Brain microvascular endothelial cell (primary cell): ENCODE results near the gene CFAP20DC.

ENCODE experiments used
- DNase-seq: peaks from one replicate; pipeline ENCODE4 v3.0.0-alpha.2; 2020
- H3K27ac ChIP-seq: fragments of 250-450 bp; sonication (Bioruptor Pico); 2 replicates; pipeline ENCODE4 v1.5.1; 2020; ENCODE audit warnings: mild to moderate bottlenecking, moderate library complexity
- H3K27me3 ChIP-seq: fragments of 250-450 bp; sonication (Bioruptor Pico); replicated peaks from 2 replicates; pipeline ENCODE4 v1.5.1; 2020; ENCODE audit warnings: mild to moderate bottlenecking
- H3K36me3 ChIP-seq: fragments of 250-450 bp; sonication (Bioruptor Pico); replicated peaks from 2 replicates; pipeline ENCODE4 v1.5.1; 2020; ENCODE audit warnings: mild to moderate bottlenecking
- H3K4me3 ChIP-seq: 2 replicates; pipeline ENCODE4 v1.5.1; 2011; ENCODE audit warnings: low read depth, mild to moderate bottlenecking, control low read depth, low read length, moderate library complexity
- CTCF ChIP-seq: IDR thresholded peaks from 2 replicates; pipeline ENCODE4 v1.5.1; 2011; ENCODE audit warnings: low read depth, mild to moderate bottlenecking, moderate library complexity, low read length, control low read depth, inconsistent platforms; ENCODE audit errors: missing control alignments
- in situ Hi-C: cut with HindIII; loops from 2 replicates; pipeline ENCODE4 v1.10.0; 2017; ENCODE audit warnings: low sequenced_read_pairs, low pct_ligation_motif_present

CFAP20DC gene

GRCh38 chr3:58999134-58999773 is 50.6 kb downstream of the CFAP20DC start:
- peak overlapping the region; percentile 61 for H3K27ac ChIP-seq
- in situ Hi-C loops = no loop called here
- H3K4me3 ChIP-seq = no peak overlapping the region
- DNase-seq = no peak
- no peaks in the 10 kb centered on the region for H3K36me3 ChIP-seq
- no peak for TF ChIP-seq CTCF
- H3K27me3 ChIP-seq = no peaks in the 10 kb centered on the region

- no peak overlapping the region for H3K4me3 ChIP-seq
- H3K27ac ChIP-seq = peak overlapping the region; percentile 77
- TF ChIP-seq CTCF = no peak
- no peaks in the 10 kb centered on the region for H3K27me3 ChIP-seq
- in situ Hi-C loops = no loop called here
- peak; percentile 97 for DNase-seq
- H3K36me3 ChIP-seq = no peaks in the 10 kb centered on the region
These were observed 51.2 kb downstream of the CFAP20DC start for GRCh38 chr3:58998476-58999117.

GRCh38 chr3:58996730-58997129 is 53.1 kb downstream of the CFAP20DC start:
- Histone ChIP-seq H3K27me3 (no peaks in the 10 kb centered on the region), H3K36me3 (no peaks in the 10 kb centered on the region), H3K4me3 (no peak overlapping the region), H3K27ac (no peak overlapping the region)
- DNase-seq = no peak
- no peak for TF ChIP-seq CTCF
- in situ Hi-C loops = no loop called here

GRCh38 chr3:58994746-58995330 is 55.0 kb downstream of the CFAP20DC start:
- Histone ChIP-seq H3K27ac (no peak overlapping the region), H3K4me3 (no peak overlapping the region)
- peak; percentile 53 for DNase-seq

GRCh38 chr3:58993547-58993946 is 56.3 kb downstream of the CFAP20DC start:
- in situ Hi-C loops = no loop called here
- no peaks in the 10 kb centered on the region for H3K27me3 ChIP-seq
- no peak overlapping the region for H3K4me3 ChIP-seq
- no peak overlapping the region for H3K27ac ChIP-seq
- no peak for DNase-seq
- no peaks in the 10 kb centered on the region for H3K36me3 ChIP-seq
- TF ChIP-seq CTCF = no peak

More at GRCh38 chr3:58994746-58995330, 55.0 kb downstream of the CFAP20DC start:
- in situ Hi-C loops = no loop called here
- TF ChIP-seq CTCF = peak; percentile 87
- no peaks in the 10 kb centered on the region for H3K27me3 ChIP-seq
- no peaks in the 10 kb centered on the region for H3K36me3 ChIP-seq

- no peaks in the 10 kb centered on the region for H3K27me3 ChIP-seq
- no peak overlapping the region for H3K27ac ChIP-seq
- no peak for DNase-seq
- no peak overlapping the region for H3K4me3 ChIP-seq
- in situ Hi-C loops = no loop called here
- TF ChIP-seq CTCF = no peak
- H3K36me3 ChIP-seq = no peaks in the 10 kb centered on the region
These were observed 58.2 kb downstream of the CFAP20DC start for GRCh38 chr3:58991623-58992022.
